Right ventricle myocardium inferior (tissue), 1 donor: Measurements from ENCODE around the gene LCN10. TPM values are rescaled to one million over a fixed set of nuclear protein-coding genes. Genes with fewer than 3 reads are reported as not detected.
"Not testable (repeated sequence)": the region's sequence is repeated elsewhere in the genome, so short reads cannot be mapped to it uniquely, and the experiment has no call there.

Source experiments
- ATAC-seq: fragments of 200-7000 bp; cut with Tn5 transposase; one replicate; pipeline ENCODE4 v1.9.1; 2020; ENCODE audit warnings: mild to moderate bottlenecking, moderate library complexity
- DNase-seq: peaks from one replicate; pipeline ENCODE4 v3.0.0; 2021; ENCODE audit errors: missing footprints
- intact Hi-C: fragments of 100-400 bp; cut with DNase I; formaldehyde crosslinking; loops from one replicate; pipeline ENCODE4 v1.11.0; 2022
- total RNA-seq: library from RNA; stranded (reverse); fragmentation: NEBNext Ultra II Directional; extraction: Animal tissue kit (Norgen Biotek cat#: 25700); gene quantifications from one replicate; pipeline ENCODE4 v1.2.1, GENCODE V29; 2021
- donor health status: DM: no; HTN: yes; CAD: no; lungs with severe emphysema.

Gene LCN10
- total RNA-seq, 1 donor from 2014 or later, result 11.3 TPM

GRCh38 chr9:136714096-136714892, 28.4 kb downstream of the LCN10 start:
- intact Hi-C loops, result no loop called here
- DNase-seq (peak; percentile 78), ATAC-seq (peak; percentile 34)

GRCh38 chr9:136713550-136713949, 29.2 kb downstream of the LCN10 start:
- ATAC-seq (no peak), DNase-seq (peak; percentile 72)
- intact Hi-C loops, result no loop called here

GRCh38 chr9:136712690-136713544, 29.8 kb downstream of the LCN10 start:
- DNase-seq, result no peak
- no peak for ATAC-seq
- intact Hi-C loops, result no loop called here

- ATAC-seq, result peak; percentile 13
- intact Hi-C loops, result no loop called here
- DNase-seq, result no peak
Observed at GRCh38 chr9:136711751-136712689, 30.7 kb downstream of the LCN10 start, which contains the start of gene DIPK1B. TSS of gene DIPK1B (plus strand) at chr9:136712572. CDS start at chr9:136712666, 94 bp downstream.

GRCh38 chr9:136711219-136711648, 31.5 kb downstream of the LCN10 start:
- intact Hi-C loops, DNase-seq, ATAC-seq: not testable (repeated sequence)

GRCh38 chr9:136710543-136710942, 32.2 kb downstream of the LCN10 start:
- DNase-seq (no peak), ATAC-seq (no peak)
- intact Hi-C loops, result no loop called here

- ATAC-seq (no peak), DNase-seq (no peak)
- intact Hi-C loops, result no loop called here
Observed at GRCh38 chr9:136709454-136710109, 33.2 kb downstream of the LCN10 start.

- intact Hi-C loops, result no loop called here
- DNase-seq, result no peak
- no peak for ATAC-seq
Observed at GRCh38 chr9:136707849-136708517, 34.8 kb downstream of the LCN10 start.

GRCh38 chr9:136707011-136707410, 35.7 kb downstream of the LCN10 start:
- intact Hi-C loops, result no loop called here

GRCh38 chr9:136705564-136705963, 37.2 kb downstream of the LCN10 start:
- ATAC-seq, result no peak
- DNase-seq, result no peak
- intact Hi-C loops, result no loop called here

More at GRCh38 chr9:136707011-136707410, 35.7 kb downstream of the LCN10 start:
- DNase-seq (no peak), ATAC-seq (no peak)

- DNase-seq, ATAC-seq, intact Hi-C loops: not testable (repeated sequence)
Observed at GRCh38 chr9:136704741-136705140, 38.0 kb downstream of the LCN10 start.

- no peak for ATAC-seq
- intact Hi-C loops, result no loop called here
- no peak for DNase-seq
Observed at GRCh38 chr9:136703276-136703860, 39.4 kb downstream of the LCN10 start.

GRCh38 chr9:136701668-136702053, 41.1 kb downstream of the LCN10 start:
- intact Hi-C loops, result no loop called here
- no peak for DNase-seq

GRCh38 chr9:136700959-136701667, 41.6 kb downstream of the LCN10 start:
- ATAC-seq (no peak), DNase-seq (no peak)
- intact Hi-C loops, result no loop called here

More at GRCh38 chr9:136701668-136702053, 41.1 kb downstream of the LCN10 start:
- ATAC-seq, result no peak

- intact Hi-C loops, result no loop called here
- ATAC-seq (no peak), DNase-seq (no peak)
Observed at GRCh38 chr9:136700304-136700703, 42.4 kb downstream of the LCN10 start.

- DNase-seq, result no peak
- intact Hi-C loops, result no loop called here
- ATAC-seq, result no peak
Observed at GRCh38 chr9:136698635-136699246, 44.0 kb downstream of the LCN10 start.
